ENCODE results near the gene PIP4P1. TPM values are rescaled to one million over a fixed set of nuclear protein-coding genes. Genes with fewer than 3 reads are reported as not detected.

The PIP4P1 gene
- total RNA-seq, 6 experiments from 2014 or later = 7.0 to 13.8 (median 11.4) TPM

- H3K4me1 ChIP-seq = peaks cover 0 to 37% (median 8%) of the 10 kb centered on the region in 4 donors
- H3K36me3 ChIP-seq = peaks cover 0 to 4% (median under 1%) of the 10 kb centered on the region in 4 donors
- peak overlapping the region; percentile 76 to 93 (median 90) for H3K4me3 ChIP-seq
- DNase-seq (peak in 1 of 3 donors; percentile 31), ATAC-seq (no peak)
- no peaks in the 10 kb centered on the region for H3K27me3 ChIP-seq
- intact Hi-C loops (cut with DNase I) = no loop called here
- WGBS (ENCODE audit: insufficient coverage, low coverage, low lambda C conversion rate, missing lambda C conversion rate) = 29% methylated on average over 11 of the region's 16 CpGs
- H3K9me3 ChIP-seq = no peaks in the 10 kb centered on the region
- H3K27ac ChIP-seq = peak overlapping the region in 2 of 3 donors; percentile 82 to 90
- TF ChIP-seq POLR2A (IDR thresholded peaks at IDR 0.05) (no peak), CTCF (IDR thresholded peaks at IDR 0.05) (no peak)
Measured at GRCh38 chr14:20468764-20469241, 7.6 kb upstream of the PIP4P1 start.

- intact Hi-C loops (cut with DNase I) = no loop called here
- Histone ChIP-seq H3K9me3 (no peaks in the 10 kb centered on the region), H3K27ac (peak overlapping the region; percentile 84 to 85 (median 84)), H3K36me3 (peaks cover 0 to 37% (median 14%) of the 10 kb centered on the region in 4 donors), H3K4me3 (peak overlapping the region; percentile 72 to 81 (median 79)), H3K27me3 (no peaks in the 10 kb centered on the region), H3K4me1 (peaks cover 0 to 20% (median 8%) of the 10 kb centered on the region in 4 donors)
- TF ChIP-seq POLR2A (IDR thresholded peaks at IDR 0.05) (no peak), CTCF (IDR thresholded peaks at IDR 0.05) (no peak)
- DNase-seq = peak in 1 of 3 donors; percentile 29
- whole genome bisulfite sequencing (ENCODE audit: insufficient coverage, low coverage, low lambda C conversion rate, missing lambda C conversion rate) = 7% methylated on average over 10 of the region's 32 CpGs
- peak in 3 of 4 donors; percentile 0 to 1 (median 1) for ATAC-seq
Measured at GRCh38 chr14:20460458-20461224, 593 bp downstream of the PIP4P1 start.

GRCh38 chr14:20458031-20458789 lies 3.0 kb downstream of the PIP4P1 start:
- TF ChIP-seq POLR2A (IDR thresholded peaks at IDR 0.05) (no peak), CTCF (IDR thresholded peaks at IDR 0.05) (no peak)
- no peak overlapping the region for H3K27ac ChIP-seq
- no peaks in the 10 kb centered on the region for H3K9me3 ChIP-seq
- no peaks in the 10 kb centered on the region for H3K27me3 ChIP-seq
- no peak overlapping the region for H3K4me3 ChIP-seq
- peaks cover 0 to 27% (median 12%) of the 10 kb centered on the region in 4 donors for H3K4me1 ChIP-seq
- peaks cover 0 to 37% (median 14%) of the 10 kb centered on the region in 4 donors for H3K36me3 ChIP-seq
- no peak for ATAC-seq
- intact Hi-C loops (cut with DNase I) = no loop called here
- 54% methylated on average over 3 of the region's 8 CpGs for WGBS (ENCODE audit: insufficient coverage, low coverage, low lambda C conversion rate, missing lambda C conversion rate)
- DNase-seq = no peak

- Histone ChIP-seq H3K27me3 (no peaks in the 10 kb centered on the region), H3K27ac (no peak overlapping the region), H3K9me3 (no peaks in the 10 kb centered on the region), H3K4me3 (no peak overlapping the region), H3K4me1 (peaks cover 0 to 27% (median 12%) of the 10 kb centered on the region in 4 donors), H3K36me3 (peaks cover 0 to 41% (median 14%) of the 10 kb centered on the region in 4 donors)
- TF ChIP-seq CTCF (IDR thresholded peaks at IDR 0.05) = no peak
- no peak for TF ChIP-seq POLR2A (IDR thresholded peaks at IDR 0.05)
- no peak for ATAC-seq
- no peak for DNase-seq
- 50% methylated on average over 11 of the region's 13 CpGs for WGBS (ENCODE audit: insufficient coverage, low coverage, low lambda C conversion rate, missing lambda C conversion rate)
- intact Hi-C loops (cut with DNase I) = no loop called here
Measured at GRCh38 chr14:20456971-20457370, 4.3 kb downstream of the PIP4P1 start.
